ENCODE results near the gene SFMBT2.
"Not testable (repeated sequence)": the region's sequence is repeated elsewhere in the genome, so short reads cannot be mapped to it uniquely, and the experiment has no call there.

SFMBT2 gene

DNA sequence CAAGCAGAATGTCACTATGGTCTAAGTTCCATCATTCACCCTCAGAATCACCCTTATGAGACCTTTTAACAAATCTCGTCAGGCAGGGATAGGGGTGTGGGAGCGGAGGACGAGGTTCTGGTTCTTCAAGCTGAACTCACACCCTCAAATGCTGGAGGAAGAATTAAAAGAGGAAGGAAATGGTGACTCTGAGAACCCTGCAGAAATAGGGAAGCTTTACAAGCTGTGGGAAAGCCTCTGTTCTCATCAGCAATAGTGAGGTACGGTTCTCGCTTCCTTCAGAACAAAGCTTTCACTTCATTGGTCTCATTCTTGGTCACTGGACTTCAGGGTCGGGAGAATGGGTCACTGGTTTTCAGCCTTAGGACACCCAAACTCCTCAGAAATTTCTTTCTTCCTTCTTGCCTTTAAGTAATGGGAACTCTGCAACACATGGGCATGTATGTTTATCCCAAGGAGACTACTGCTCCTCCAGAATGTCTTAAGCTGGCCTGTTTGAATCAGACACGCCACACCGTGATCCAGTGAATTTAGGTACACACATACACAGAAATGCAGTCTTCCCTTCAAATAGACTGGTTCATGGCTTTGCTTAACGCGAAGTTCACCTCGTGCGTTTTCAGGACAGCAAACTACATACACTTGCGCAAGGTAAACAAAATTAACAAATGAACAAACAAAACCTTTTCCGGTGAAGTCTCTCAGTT is 226.0 kb downstream of the SFMBT2 start:
- no peak for DNase-seq (ENCODE audit: low read depth in 2 of 2)

DNA sequence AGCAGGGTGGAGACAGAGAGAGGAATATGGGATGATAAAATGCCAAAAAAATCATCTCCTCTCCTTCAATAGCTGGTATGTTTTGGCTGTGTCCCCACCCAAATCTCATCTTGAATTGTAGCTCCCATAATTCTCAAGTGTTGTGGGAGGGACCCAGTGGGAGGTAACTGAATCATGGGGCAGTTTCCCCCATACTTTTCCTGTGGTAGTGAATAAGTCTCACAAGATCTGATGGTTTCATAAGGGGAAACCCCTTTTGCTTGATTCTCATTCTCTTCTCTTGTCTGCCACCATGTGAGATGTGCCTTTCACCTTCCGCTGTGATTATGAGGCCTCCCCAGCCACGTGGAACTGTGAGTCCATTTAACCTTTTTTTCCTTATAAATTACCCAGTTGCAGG is 226.7 kb downstream of the SFMBT2 start:
- not testable (repeated sequence) for DNase-seq (ENCODE audit: low read depth in 2 of 2)

DNA sequence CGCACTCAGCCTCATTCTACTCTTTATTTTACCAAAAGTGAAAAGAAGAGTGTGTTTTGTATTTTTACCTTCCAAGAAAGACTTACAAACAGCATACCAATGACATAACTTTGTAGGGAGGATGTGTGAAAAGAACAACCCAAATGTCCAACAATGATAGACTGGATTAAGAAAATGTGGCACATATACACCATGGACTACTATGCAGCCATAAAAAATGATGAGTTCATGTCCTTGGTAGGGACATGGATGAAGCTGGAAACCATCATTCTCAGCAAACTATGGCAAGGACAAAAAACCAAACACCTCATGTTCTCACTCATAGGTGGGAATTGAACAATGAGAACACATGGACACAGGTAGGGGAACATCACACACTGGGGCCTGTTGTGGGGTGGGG is 228.5 kb downstream of the SFMBT2 start:
- not testable (repeated sequence) for DNase-seq (ENCODE audit: low read depth in 2 of 2)

DNA sequence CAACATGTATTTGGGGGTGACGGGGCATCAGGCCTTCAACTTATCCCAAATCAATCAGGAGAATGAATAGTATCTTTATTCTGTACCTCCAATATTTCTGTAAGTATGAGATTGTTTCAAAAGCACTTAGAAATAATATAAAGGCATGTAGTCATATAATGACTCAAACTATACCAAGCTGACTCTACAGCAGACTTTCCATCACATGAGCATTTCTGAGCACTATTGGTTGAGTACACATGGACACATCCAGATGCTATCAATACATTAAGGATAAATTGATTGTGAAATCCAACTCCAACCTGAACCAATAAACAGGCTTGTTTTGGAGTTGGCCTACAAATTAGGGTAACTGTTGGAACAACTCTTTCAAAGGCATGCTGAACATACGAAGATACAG is 229.4 kb downstream of the SFMBT2 start:
- no peak for DNase-seq (ENCODE audit: low read depth in 2 of 2)

DNA sequence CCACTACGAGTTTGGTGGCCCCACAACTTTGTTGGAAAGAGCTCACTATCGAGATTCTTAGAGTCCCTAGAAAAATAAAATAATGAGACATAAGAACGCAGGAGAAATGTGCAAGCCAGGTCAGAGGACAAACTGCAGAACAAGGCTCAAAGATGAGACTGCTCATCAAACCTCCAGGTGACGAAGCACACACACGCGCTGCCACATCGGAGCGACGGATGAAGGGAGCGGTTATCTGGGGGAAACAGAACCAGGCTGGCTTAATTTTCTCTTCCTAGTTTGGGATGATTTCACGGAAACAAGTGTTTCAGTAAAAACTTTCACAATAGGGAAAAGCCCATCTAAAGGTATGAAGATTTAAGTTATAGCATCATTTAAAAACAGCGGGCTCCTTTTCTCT is 231.3 kb downstream of the SFMBT2 start:
- no peak for DNase-seq (ENCODE audit: low read depth in 2 of 2)

DNA sequence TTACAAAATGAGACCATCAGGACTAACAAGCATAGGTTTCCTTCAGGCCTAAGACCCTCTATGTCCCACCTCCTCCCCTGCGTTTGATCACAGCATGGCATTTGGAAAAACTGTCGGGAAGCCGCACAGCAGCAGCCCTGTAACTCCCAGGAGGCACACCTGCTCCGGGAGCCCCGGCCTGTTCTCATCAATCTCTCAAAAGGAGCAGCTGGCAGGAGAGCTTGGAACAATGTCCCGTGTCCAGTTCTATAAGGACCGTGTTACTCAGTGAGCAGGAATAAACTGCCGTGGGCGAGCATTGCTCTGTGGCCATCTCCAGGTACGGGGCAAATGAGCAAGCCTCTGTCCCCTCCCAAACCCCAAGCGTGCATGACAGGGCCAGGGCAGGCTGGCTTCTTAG is 236.9 kb downstream of the SFMBT2 start:
- DNase-seq (ENCODE audit: low read depth in 2 of 2), result no peak

DNA sequence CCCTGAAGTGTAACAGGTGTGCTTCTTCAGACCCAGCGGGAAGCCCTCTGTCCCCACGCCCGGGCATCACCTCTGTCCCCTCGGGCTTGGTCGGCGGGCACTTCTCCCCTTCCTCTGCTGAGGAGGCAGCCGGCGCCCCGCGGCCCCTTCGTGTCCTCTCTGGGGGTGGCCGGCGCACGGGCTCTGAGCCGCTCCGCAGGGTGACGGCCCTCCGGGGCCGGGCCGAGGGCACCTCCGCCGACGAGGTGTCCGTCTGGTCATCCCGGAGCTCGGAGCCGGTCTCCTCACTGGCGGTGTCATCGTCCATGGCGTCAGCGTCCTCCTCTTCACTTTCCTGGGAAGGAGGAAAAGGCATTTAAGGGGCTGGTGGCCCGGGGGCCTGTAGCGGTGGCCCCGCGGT is 239.0 kb downstream of the SFMBT2 start:
- no peak for DNase-seq (ENCODE audit: low read depth in 2 of 2)

DNA sequence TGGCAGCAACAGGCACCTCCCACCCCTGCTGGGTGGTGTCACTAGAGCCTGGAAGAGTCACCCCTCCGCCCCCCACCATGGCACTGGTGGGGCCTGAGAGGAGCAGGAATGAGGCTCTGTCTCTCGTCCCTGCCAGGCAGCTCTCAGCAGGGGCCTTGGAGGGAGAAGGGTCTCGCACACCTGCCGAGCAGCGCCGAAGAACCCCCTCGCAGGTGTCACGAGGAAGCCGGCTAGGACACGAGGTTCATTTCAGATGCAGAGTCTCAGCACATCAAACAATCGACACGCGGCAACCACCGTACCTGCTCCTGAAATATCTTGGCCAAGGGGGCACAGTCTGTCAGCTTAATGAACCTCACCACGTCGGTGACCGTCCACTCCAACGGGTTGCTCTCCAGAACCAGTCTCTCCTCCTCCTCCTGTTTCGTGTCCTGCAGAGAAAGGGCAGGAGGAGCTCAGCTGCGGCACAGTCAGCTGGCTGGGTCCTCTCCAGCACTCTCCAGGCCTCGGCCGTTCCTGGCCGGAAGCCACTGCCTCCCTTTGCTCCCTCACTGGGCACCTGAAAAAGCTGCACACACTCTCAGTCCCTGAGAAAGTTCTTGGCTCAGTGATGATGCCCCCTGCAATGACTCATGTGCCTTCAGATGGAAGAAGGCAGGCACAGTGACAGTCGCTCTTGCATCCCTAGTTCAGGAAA is 240.1 kb downstream of the SFMBT2 start:
- DNase-seq (ENCODE audit: low read depth in 2 of 2), result no peak

DNA sequence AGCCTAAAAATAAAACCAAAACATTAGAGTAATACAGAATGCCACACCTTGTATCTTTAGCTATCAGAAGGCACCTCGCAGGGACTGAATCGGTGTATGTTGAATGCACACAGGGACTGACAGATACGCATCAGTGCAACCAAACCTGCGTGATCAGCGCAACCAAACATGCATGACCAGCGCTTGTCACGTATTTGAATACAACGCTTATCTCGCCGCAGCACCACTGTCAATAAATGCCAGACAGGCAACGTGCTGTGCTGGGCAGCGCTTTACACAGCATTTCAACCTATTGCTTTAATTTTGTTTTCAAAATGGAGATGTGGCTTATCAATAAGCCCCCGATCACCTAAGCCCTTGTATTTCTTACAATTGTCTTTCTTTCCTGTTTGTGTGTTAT is 242.4 kb downstream of the SFMBT2 start:
- no peak for DNase-seq (ENCODE audit: low read depth in 2 of 2)

DNA sequence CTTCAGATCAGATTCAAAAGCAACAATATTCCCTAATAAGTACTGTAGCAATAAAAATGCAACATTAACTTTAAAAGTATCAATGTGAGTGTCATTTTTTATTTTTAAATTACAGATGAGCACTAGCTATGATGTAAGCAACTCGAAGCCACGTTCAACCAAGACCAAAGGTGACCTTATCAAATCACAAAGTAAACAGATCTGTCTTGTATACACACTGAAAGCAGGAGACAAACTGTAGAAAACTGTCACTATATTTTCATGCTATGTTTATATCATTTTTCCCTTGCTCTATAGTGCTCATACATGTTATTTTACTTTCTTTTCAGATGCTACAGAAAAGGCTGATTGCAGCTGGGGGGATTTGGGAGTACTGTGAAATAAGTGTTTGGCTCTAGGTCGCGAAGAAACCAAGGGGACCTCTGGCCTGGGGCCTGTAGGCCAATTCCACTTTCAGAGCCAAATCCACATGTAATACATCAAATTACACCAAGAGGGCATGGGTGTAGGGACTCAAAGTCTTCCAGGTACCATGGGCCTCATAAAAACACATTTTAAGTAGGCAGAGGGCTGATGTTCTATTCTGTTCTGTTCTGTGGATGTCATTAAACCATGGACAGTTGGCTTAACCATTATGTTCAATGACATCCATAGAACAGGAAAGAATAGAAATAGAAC is 245.2 kb downstream of the SFMBT2 start:
- no peak for DNase-seq (ENCODE audit: low read depth in 2 of 2)

DNA sequence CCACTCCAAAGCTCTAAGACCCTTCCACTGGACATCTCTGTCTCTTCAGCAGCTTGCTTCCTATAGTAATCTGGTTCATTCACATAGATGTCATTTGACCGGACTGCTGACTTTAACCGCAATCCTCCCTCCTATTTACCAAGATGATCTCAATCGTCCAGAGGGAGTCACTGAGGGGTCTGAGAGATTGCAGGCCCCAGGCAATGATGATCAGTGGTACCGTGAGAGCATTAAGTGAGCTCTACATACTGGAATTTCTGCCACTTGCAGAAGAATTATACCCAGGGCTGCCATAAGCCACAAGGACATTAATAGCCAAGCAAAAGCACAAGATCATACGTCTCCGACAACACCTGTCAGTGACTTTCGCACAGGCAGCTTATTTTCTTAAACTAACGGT is 245.9 kb downstream of the SFMBT2 start:
- no peak for DNase-seq (ENCODE audit: low read depth in 2 of 2)

DNA sequence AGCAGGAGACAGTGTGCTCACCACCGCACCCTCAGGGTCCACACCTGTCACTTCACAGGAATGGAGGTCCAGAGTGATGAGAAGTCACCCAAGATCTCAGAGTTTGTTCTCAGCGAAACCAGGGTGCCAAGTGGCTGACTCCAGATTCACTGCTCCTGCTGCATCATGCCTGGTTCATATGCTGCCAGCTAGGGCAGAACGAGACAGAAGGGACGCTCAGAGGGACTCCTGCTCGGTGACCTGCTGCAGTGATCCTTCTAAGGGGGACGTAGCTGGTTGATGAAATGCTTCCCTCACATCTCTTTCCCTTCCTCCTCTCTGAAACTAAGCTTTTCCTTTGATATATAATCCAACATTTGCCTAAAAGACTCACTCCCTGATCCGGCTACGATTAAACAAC is 248.5 kb downstream of the SFMBT2 start:
- no peak for DNase-seq (ENCODE audit: low read depth in 2 of 2)

DNA sequence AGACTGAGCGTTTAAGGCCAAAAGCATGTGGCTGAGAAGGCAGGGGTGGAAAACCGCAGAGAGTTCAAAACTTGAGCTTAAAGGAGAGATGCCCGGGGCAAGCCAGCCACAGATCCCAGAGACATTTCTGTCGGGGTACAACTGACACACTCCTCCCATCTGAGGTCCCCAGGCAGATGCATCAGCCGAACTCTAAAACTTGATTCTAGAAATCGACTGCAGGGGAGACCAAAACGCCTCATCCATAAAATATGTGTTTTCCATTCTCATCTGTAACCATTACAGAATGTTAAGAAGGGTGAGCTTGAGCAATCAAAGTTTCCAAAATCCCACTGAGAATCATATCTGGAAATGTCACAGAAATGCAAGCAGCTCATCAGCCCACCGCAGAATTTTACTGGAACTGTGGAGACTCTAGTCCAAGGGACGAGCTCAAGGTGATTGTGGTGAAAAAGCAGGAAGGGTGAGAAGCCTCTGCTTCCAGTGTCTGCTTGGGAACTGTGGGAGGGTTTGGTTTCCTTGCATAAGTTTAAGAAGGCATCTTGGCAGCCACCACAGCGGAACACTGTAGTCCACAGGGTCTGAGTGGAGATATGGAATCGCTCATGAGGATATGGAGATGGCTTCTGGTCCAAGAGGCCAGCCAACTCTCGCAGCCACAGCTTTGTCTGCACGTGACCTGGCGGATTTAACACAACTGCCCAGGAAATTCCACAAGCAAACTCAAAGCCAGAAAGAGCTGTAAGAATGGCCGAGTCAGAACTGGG is 249.2 kb downstream of the SFMBT2 start:
- DNase-seq (ENCODE audit: low read depth in 2 of 2), result no peak

DNA sequence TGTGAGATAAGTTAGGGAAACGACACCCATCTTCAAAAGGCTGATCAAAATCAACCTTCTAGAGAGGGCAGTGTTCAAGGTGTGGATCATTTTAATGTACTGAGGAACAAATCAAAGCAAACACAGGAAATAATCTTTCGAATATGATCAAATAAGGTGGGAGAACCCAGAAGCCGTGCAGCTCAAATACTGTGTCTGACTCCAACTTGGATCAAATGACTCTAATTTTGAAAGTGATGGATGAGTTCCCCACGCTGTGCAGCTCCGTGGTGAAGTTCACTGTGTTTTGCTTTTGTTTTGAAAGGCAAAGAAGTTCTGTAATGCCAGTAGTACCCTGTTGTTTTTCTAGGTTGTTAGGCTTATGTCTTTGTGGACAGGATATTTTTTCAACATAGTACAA is 250.9 kb downstream of the SFMBT2 start:
- no peak for DNase-seq (ENCODE audit: low read depth in 2 of 2)

DNA sequence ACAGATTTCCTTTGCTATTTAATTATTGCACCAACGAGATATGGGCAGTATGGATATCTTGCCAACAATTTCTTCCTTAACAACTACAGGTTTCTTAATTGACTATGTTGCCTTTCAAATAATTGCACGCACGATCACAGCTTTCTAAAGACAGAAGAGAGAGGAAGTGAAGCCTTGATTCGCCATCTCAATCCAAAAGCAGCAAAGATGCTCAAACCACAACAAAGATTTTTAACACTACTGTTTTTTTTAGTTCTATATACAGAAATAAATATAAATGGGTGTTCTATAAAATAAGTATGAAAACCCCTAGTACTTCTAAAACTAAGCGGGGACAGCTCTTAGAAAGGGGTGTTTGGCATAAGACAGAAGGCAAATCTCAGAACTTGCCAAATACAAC is 251.3 kb downstream of the SFMBT2 start:
- no peak for DNase-seq (ENCODE audit: low read depth in 2 of 2)

DNA sequence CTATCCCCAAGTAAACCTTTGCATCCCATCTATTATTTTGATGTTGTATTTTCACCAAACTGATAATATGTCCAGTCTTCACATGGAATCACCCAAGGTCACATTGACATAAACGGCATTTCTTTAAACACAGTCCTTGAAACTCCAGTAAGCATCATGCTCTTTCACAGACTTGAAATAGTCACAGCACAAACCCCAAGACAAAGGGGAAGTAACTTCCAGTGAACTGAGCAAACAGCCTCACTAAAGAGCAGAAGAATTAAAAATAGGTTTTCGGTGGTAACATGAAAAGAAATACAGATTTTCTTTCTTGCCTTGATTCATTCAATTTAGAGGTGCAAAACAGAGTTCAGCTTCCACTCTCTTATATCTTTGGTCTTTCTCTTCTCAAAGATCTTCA is 253.7 kb downstream of the SFMBT2 start:
- DNase-seq (ENCODE audit: low read depth in 2 of 2), result no peak

DNA sequence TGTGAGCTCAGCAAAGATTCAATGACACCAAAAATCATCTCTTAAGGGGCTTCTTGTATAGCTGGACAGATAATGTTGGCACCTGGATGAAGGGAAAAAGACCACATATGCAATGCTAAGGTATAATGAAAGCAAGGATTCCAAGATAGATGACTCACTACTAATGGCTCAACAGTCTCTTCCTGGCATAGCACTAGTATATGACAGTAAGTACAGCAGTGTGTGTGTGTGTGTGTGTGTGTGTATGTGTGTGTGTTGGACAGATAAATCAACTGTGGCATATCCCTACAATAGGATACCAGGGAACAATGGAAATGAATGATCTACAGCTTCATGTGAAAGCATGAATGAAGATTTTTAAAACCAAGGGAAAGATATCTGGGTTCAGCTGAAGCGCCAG is 257.1 kb downstream of the SFMBT2 start:
- no peak for DNase-seq (ENCODE audit: low read depth in 2 of 2)

DNA sequence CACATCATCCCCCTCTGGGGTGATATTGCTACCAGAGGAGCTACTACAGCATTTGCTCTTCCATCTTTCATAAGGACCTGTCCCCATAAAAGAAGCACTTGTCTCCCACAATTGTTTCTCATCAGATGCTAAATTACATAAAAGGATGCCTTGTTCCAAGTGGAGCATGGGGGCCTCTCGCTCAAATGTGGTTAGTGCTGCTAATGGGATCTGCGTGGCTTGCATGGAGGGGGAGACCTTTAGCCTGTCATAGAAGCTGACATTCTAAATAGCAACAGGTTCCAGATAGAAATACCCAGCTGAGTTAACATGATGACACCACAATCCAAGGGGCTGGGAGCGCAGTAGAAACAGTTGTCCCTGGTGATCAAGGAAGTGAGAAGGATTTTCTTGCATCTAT is 257.9 kb downstream of the SFMBT2 start:
- DNase-seq (ENCODE audit: low read depth in 2 of 2), result no peak

DNA sequence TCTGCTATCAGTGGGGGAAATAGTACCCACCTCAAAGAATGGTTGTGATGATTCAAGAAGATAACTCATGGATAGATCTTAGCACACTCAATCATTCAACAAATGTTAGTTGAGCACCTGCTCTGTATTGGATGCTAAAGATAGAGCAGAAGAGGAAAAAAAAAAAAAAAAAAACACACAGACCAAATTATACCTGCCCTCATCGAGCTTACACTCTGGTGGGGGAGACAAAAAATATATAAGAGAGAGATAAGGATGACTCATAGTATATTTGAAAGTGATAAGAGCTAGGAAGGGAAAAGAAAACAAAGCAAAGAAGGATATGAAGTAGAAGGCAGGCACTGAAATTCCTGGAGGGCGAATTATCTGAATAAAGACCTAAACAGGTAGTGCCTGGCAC is 258.5 kb downstream of the SFMBT2 start:
- no peak for DNase-seq (ENCODE audit: low read depth in 2 of 2)

DNA sequence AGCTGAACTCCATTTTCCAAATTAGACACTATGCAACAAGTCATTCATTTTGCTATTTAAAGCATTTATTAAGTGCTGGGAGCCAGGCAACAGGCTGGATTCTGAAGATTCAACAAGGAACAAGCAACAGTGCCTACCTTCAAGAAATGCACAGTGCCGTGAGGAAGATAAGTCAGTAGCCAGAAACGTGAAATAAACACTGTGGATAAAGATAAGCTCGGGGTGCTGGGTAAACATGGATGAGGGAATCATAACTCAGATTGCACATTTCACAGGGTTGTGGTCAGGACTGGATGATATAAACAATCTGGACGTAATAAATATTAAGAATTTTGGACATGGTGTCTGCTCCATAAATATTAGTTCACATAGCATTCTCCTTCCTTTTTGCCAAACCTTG is 259.3 kb downstream of the SFMBT2 start:
- DNase-seq (ENCODE audit: low read depth in 2 of 2), result no peak

DNA sequence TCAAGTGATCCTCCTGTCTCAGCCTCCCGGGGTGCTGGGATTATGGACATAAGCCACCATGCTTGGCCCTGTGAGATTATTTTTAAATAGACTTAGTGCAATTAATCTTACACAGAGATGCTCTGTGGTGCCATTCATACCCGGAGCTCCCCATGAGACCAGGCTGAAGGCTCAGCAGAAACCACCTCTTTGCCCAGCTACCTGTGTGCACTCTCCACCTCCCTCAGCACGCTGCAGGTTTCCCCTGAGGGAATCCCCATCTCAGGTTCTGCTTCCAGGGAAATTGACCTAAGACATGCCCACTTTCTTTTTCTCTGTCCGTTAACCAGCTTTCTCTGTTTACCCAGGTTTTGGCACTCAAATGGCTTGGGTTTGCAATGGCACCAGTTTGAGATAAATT is 260.5 kb downstream of the SFMBT2 start:
- no peak for DNase-seq (ENCODE audit: low read depth in 2 of 2)

DNA sequence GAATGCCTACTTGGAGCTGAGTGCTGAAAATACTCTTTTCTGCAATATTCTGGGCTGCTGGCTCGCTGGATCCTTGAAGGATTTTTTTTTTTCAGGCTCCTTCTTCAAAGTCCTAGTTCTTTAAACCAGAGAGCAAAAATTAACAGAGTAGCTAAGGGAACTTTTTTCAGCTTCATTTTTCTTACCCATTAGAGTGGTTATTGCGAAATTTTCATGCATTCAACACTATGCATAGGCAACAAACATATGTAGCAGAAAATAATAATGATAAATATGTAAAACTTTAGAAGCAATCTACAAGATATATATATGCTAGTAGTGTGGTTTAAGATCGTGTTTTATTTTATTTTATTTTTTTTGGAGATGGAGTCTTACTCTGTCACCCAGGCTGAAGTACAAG is 264.6 kb downstream of the SFMBT2 start:
- DNase-seq (ENCODE audit: low read depth in 2 of 2), result no peak
